Cardiac fibroblast (primary cell): Measurements from ENCODE around the gene POLR2A.

Experiments used
- DNase-seq, 2 donors: peaks; one replicate each; pipeline versions ENCODE4 v3.0.0 to v3.0.0-alpha.2; 2010; ENCODE audit warnings: low read depth in 2 of 2
- H3K4me3 ChIP-seq, 2 donors: replicated peaks in 1 of 2; 1 replicate in 1 of 2; 2 replicates in 1 of 2; pipeline ENCODE4 v1.5.1; 2011; ENCODE audit warnings: low read depth in 2 of 2, low read length in 2 of 2, mild to moderate bottlenecking in 2 of 2, moderate library complexity in 1 of 2
- CTCF ChIP-seq: IDR thresholded peaks from one replicate; pipeline ENCODE4 v1.5.1; 2011; ENCODE audit warnings: low read depth, mild to moderate bottlenecking, low read length, inconsistent platforms

The POLR2A gene

GRCh38 chr17:7495906-7496434 is 11.8 kb downstream of the POLR2A start:
- no peak overlapping the region for H3K4me3 ChIP-seq
- no peak for TF ChIP-seq CTCF
- DNase-seq: no peak

- no peak overlapping the region for H3K4me3 ChIP-seq
- DNase-seq: no peak
- no peak for TF ChIP-seq CTCF
These were observed 12.5 kb downstream of the POLR2A start for GRCh38 chr17:7496470-7497183.

GRCh38 chr17:7497228-7497627 is 13.1 kb downstream of the POLR2A start:
- no peak for DNase-seq
- no peak for TF ChIP-seq CTCF
- H3K4me3 ChIP-seq: no peak overlapping the region

- DNase-seq: no peak
- no peak overlapping the region for H3K4me3 ChIP-seq
- TF ChIP-seq CTCF: no peak
These were observed 13.5 kb downstream of the POLR2A start for GRCh38 chr17:7497636-7498035.

GRCh38 chr17:7499161-7499560 is 15.0 kb downstream of the POLR2A start:
- no peak for TF ChIP-seq CTCF
- no peak overlapping the region for H3K4me3 ChIP-seq
- DNase-seq: no peak

- no peak for TF ChIP-seq CTCF
- DNase-seq: no peak
- no peak overlapping the region for H3K4me3 ChIP-seq
These were observed 17.6 kb downstream of the POLR2A start for GRCh38 chr17:7501729-7502128.
